Fibroblast of lung (primary cell): ENCODE measurements around the gene SPATA2.
"Not testable (repeated sequence)": the region's sequence is repeated elsewhere in the genome, so short reads cannot be mapped to it uniquely, and the experiment has no call there.

Experiments
- EZH2 ChIP-seq: IDR thresholded peaks from 2 replicates; pipeline ENCODE4 v1.5.1; 2012; ENCODE audit warnings: low read length, control low read depth, mild to moderate bottlenecking; ENCODE audit errors: missing control alignments
- TF ChIP-seq, protein P1 (sequence below), 2 donors: IDR thresholded peaks in 1 of 2; conservative IDR thresholded peaks in 1 of 2; 1 replicate in 1 of 2; 2 replicates in 1 of 2; pipeline ENCODE4 v1.5.1; 2011 to 2012; ENCODE audit warnings: low read length in 2 of 2, control low read depth in 1 of 2, inconsistent platforms in 1 of 2, low read depth in 1 of 2, mild to moderate bottlenecking in 1 of 2

- TF ChIP-seq, protein P1, sequence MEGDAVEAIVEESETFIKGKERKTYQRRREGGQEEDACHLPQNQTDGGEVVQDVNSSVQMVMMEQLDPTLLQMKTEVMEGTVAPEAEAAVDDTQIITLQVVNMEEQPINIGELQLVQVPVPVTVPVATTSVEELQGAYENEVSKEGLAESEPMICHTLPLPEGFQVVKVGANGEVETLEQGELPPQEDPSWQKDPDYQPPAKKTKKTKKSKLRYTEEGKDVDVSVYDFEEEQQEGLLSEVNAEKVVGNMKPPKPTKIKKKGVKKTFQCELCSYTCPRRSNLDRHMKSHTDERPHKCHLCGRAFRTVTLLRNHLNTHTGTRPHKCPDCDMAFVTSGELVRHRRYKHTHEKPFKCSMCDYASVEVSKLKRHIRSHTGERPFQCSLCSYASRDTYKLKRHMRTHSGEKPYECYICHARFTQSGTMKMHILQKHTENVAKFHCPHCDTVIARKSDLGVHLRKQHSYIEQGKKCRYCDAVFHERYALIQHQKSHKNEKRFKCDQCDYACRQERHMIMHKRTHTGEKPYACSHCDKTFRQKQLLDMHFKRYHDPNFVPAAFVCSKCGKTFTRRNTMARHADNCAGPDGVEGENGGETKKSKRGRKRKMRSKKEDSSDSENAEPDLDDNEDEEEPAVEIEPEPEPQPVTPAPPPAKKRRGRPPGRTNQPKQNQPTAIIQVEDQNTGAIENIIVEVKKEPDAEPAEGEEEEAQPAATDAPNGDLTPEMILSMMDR (conservative IDR thresholded peaks at IDR 0.05 in 1 of 2, IDR thresholded peaks at IDR 0.05 in 1 of 2; ENCODE audit: low read depth in 1 of 2, low read length in 2 of 2), result not testable (repeated sequence)
- TF ChIP-seq EZH2, result not testable (repeated sequence)
Measured at GRCh38 chr20:49957089-49957938, 42.0 kb upstream of the SPATA2 start.
